ENCODE results near the gene RFXANK.

Gene RFXANK

DNA sequence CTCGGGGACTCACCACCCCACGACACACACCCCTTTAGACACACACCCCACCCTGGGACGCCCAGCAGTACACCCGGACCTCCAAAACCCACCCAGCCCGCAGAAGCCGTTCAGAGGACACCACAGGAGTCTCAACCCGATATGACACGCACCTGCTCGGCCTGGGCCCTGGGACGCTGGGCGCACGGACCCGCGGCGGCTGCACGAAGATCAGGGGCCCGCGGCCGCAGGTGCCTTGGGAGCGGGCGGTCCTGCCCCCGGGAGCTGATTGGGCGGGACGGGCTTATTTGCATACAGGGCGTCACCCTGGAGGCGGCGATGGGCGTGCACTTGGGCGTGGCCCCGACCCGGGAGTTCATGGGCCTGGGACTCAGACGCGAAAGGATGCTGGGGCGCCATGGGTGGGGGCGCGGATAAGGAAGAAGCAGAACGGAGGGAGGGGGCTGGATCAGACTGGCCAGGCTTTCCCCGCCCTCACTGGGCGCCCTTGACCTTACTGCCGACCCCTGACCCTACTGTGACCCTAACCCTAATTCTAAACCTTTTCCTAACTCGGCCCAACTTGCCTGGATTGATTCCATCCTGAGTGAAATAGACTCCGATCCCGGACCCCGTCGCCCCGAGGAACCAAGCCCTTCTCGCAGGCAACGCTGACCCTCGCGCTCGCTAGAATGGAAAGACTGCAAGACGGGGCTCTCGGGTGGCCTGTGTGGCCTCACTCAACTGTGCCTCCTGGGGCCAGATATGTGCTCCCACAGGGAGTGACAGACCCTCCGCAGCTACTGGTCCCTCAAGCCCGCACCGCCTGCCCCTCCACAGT is 21.8 kb upstream of the RFXANK start, which contains the start of gene MEF2B:
MEF2B (minus strand) TSS at position 211 of the 820 bp plus-strand sequence. CDS start 19,528 bp downstream, outside the sequence.
- Histone ChIP-seq H3K9me3 (ENCODE audit: control insufficient read depth, insufficient read depth, low read depth, low read length) (no peaks in the 10 kb centered on the region), H3K27ac (ENCODE audit: extremely low read depth, low read depth, low read length) (no peak within 1 kb of the TSS), H3K4me3 (ENCODE audit: low read depth, low read length) (peak within 1 kb of the TSS; percentile 6; the same call in 1 of the 2 replicates), H3K36me3 (ENCODE audit: control insufficient read depth in 2 of 2, insufficient read depth in 1 of 2, low read length in 2 of 2) (no peaks in the 10 kb centered on the region), H3K4me1 (ENCODE audit: control insufficient read depth, insufficient read depth, low read length) (no peaks in the 10 kb centered on the region)
- POLR2A ChIA-PET, result interaction anchor here (0.8 to 1.6 kb wide), 3 partner anchors 16 to 33 kb away, joined by 3 to 5 read pairs (median 3); partner anchors contain the start of genes BORCS8, NR2C2AP and RFXANK
- TF ChIP-seq KLF1 (tag by site-specific recombination; IDR thresholded peaks at IDR 0.05) (peak; percentile 90), KLF10 (tag by site-specific recombination; IDR thresholded peaks at IDR 0.05) (no peak), SP3 (tag by site-specific recombination; IDR thresholded peaks at IDR 0.05) (peak; percentile 63; the same call in 1 of the 2 replicates), KLF8 (tag by site-specific recombination; IDR thresholded peaks at IDR 0.05) (peak; percentile 43; the same call in 1 of the 2 replicates), SP2 (tag by site-specific recombination; IDR thresholded peaks at IDR 0.05) (peak; percentile 55), ZNF626 (tag by site-specific recombination; IDR thresholded peaks at IDR 0.05) (no peak), ZXDB (tag by site-specific recombination; IDR thresholded peaks at IDR 0.05) (peak; percentile 38; the same call in 1 of the 2 replicates), ZNF645 (tag by site-specific recombination; IDR thresholded peaks at IDR 0.05) (no peak)
- TF ChIP-seq, protein P1, sequence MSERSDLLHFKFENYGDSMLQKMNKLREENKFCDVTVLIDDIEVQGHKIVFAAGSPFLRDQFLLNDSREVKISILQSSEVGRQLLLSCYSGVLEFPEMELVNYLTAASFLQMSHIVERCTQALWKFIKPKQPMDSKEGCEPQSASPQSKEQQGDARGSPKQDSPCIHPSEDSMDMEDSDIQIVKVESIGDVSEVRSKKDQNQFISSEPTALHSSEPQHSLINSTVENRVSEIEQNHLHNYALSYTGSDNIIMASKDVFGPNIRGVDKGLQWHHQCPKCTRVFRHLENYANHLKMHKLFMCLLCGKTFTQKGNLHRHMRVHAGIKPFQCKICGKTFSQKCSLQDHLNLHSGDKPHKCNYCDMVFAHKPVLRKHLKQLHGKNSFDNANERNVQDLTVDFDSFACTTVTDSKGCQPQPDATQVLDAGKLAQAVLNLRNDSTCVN (tag by site-specific recombination; optimal IDR thresholded peaks at IDR 0.05), result peak; percentile 31
- CTCF ChIA-PET, result interaction anchor here (0.6 to 0.9 kb wide), 3 partner anchors 24 to 88 kb away, joined by 3 read pairs; no protein-coding TSS in a partner anchor

DNA sequence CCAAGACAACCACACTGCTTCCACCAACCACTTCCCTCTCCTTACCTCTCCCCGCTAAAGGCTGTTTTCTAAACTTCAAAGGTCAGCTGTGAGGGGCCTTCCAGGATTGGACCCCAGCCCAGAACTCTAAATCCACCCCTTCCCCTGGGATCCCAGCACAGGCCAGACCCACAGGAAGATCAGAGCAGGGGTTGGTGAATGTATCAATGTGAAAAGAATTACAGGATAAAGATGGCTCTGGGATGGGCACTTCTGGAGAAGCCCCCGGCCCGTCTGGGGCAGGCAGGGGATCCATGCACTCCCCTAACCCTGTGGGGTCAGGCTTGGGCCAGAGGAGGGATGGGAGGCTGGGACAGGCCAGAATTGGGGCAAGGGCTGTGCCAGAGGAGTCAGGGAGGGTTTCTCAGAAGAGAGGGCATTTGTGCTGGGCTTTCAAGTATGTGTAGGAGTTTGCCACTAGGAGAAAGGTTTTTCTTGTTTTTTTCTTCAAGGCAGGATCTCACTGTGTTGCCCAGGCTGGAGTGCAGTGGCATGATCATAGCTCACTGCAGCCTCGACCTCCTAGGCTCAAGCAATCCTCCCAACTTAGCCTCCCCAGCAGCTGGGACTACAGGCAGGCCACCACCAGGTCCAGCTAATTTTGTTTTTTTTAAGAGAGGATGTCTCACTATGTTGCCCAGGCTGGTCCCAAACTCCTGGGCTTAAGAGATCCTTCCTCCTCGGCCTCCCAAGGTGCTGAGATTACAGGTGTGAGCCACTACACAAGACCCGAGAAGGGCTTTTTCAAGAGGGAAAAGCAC is 21.0 kb upstream of the RFXANK start:
- no peak overlapping the region for H3K4me3 ChIP-seq (ENCODE audit: low read depth, low read length)
- POLR2A ChIA-PET, result no interaction called here
- no peaks in the 10 kb centered on the region for H3K36me3 ChIP-seq (ENCODE audit: control insufficient read depth in 2 of 2, insufficient read depth in 1 of 2, low read length in 2 of 2)
- H3K9me3 ChIP-seq (ENCODE audit: control insufficient read depth, insufficient read depth, low read depth, low read length), result no peaks in the 10 kb centered on the region
- H3K4me1 ChIP-seq (ENCODE audit: control insufficient read depth, insufficient read depth, low read length), result no peaks in the 10 kb centered on the region
- TF ChIP-seq ZNF837 (tag by site-specific recombination; IDR thresholded peaks at IDR 0.05), result no peak
- TF ChIP-seq ZNF747 (tag by site-specific recombination; IDR thresholded peaks at IDR 0.05), result no peak
- TF ChIP-seq OSR2 (tag by site-specific recombination; IDR thresholded peaks at IDR 0.05), result no peak
- no peak for TF ChIP-seq ZNF521 (tag by site-specific recombination; IDR thresholded peaks at IDR 0.05)
- peak; percentile 55; the same call in 1 of the 2 replicates for TF ChIP-seq ZNF121 (tag by site-specific recombination; IDR thresholded peaks at IDR 0.05)
- peak; percentile 96 for TF ChIP-seq ZFP3 (tag by site-specific recombination; IDR thresholded peaks at IDR 0.05; ENCODE audit: low read depth)
- TF ChIP-seq ZNF398 (tag by site-specific recombination; IDR thresholded peaks at IDR 0.05), result no peak
- TF ChIP-seq ZNF335 (tag by site-specific recombination; conservative IDR thresholded peaks at IDR 0.05), result no peak
- TF ChIP-seq ZNF623 (tag by site-specific recombination; IDR thresholded peaks at IDR 0.05), result no peak
- TF ChIP-seq, protein P2, sequence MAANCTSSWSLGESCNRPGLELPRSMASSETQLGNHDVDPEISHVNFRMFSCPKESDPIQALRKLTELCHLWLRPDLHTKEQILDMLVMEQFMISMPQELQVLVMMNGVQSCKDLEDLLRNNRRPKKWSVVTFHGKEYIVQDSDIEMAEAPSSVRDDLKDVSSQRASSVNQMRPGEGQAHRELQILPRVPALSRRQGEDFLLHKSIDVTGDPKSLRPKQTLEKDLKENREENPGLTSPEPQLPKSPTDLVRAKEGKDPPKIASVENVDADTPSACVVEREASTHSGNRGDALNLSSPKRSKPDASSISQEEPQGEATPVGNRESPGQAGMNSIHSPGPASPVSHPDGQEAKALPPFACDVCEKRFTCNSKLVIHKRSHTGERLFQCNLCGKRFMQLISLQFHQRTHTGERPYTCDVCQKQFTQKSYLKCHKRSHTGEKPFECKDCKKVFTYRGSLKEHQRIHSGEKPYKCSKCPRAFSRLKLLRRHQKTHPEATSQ (tag by site-specific recombination; IDR thresholded peaks at IDR 0.05), result no peak
- TF ChIP-seq SCRT1 (tag by site-specific recombination; IDR thresholded peaks at IDR 0.05; ENCODE audit: borderline replicate concordance), result no peak
- TF ChIP-seq, protein P3, sequence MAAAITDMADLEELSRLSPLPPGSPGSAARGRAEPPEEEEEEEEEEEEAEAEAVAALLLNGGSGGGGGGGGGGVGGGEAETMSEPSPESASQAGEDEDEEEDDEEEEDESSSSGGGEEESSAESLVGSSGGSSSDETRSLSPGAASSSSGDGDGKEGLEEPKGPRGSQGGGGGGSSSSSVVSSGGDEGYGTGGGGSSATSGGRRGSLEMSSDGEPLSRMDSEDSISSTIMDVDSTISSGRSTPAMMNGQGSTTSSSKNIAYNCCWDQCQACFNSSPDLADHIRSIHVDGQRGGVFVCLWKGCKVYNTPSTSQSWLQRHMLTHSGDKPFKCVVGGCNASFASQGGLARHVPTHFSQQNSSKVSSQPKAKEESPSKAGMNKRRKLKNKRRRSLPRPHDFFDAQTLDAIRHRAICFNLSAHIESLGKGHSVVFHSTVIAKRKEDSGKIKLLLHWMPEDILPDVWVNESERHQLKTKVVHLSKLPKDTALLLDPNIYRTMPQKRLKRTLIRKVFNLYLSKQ (tag by site-specific recombination; IDR thresholded peaks at IDR 0.05; ENCODE audit: borderline replicate concordance), result no peak
- no peak for TF ChIP-seq ZNF341 (tag by site-specific recombination; IDR thresholded peaks at IDR 0.05; ENCODE audit: low read depth)
- TF ChIP-seq ZNF423 (tag by site-specific recombination; IDR thresholded peaks at IDR 0.05), result no peak
- TF ChIP-seq ZIC2 (tag by site-specific recombination; IDR thresholded peaks at IDR 0.05), result no peak
- H3K27ac ChIP-seq (ENCODE audit: extremely low read depth, low read depth, low read length), result no peak overlapping the region
- CTCF ChIA-PET, result interaction anchor here (0.6 to 0.9 kb wide), 3 partner anchors 14 to 225 kb away, joined by 3 to 4 read pairs (median 3); no protein-coding TSS in a partner anchor

Data from HEK293 (cell line).